Psoas muscle (tissue), 8 donors: ENCODE results near the gene FSTL4. TPM values are rescaled to one million over a fixed set of nuclear protein-coding genes. Genes with fewer than 3 reads are reported as not detected.

Experiments
- ATAC-seq, 4 donors: fragments of 200-7000 bp; cut with Tn5 transposase; one replicate each; pipeline ENCODE4 v1.9.1; 2020; ENCODE audit warnings: moderate library complexity in 3 of 4, mild to moderate bottlenecking in 2 of 4
- DNase-seq, 2 donors: peaks; one replicate each; pipeline ENCODE4 v3.0.0-alpha.2; 2020
- H3K27ac ChIP-seq: fragments of 200-600 bp; one replicate; pipeline ENCODE4 v1.8.0; 2022
- H3K27me3 ChIP-seq, 3 donors: fragments of 200-600 bp in 1 of 3; one replicate each; pipeline versions ENCODE4 v1.6.1 to v1.8.0; 2013 to 2022; ENCODE audit warnings: low read length in 2 of 3, mild to moderate bottlenecking in 2 of 3, moderate library complexity in 1 of 3; ENCODE audit not compliant: insufficient read depth in 3 of 3
- H3K36me3 ChIP-seq, 2 donors: fragments of 200-600 bp in 1 of 2; one replicate each; pipeline versions ENCODE4 v1.6.1 to v1.8.0; 2013 to 2022; ENCODE audit warnings: low read depth in 1 of 2, mild to moderate bottlenecking in 1 of 2, moderate library complexity in 1 of 2; ENCODE audit not compliant: insufficient read depth in 1 of 2
- H3K4me1 ChIP-seq: fragments of 200-600 bp; one replicate; pipeline ENCODE4 v1.8.0; 2022
- H3K4me3 ChIP-seq: fragments of 200-600 bp; one replicate; pipeline ENCODE4 v1.8.0; 2022; ENCODE audit warnings: mild to moderate bottlenecking
- H3K9me3 ChIP-seq: fragments of 200-600 bp; one replicate; pipeline ENCODE4 v1.8.0; 2022
- WGBS, 3 donors: extraction: QIAGEN DNeasy Blood & Tissue Kit; methylation state at CpG; one replicate each; pipeline versions ENCODE4 v1.1.6 to v1.1.7; 2013; 5-methylcytosine and 5-hydroxymethylcytosine counted together
- intact Hi-C, 2 donors: fragments of 100-400 bp; cut with DNase I; formaldehyde crosslinking; loops; one replicate each; pipeline versions ENCODE4 v1.11.0 to v1.14.2; 2022
- polyA plus RNA-seq, 3 donors: library from polyadenylated mRNA; stranded (reverse); fragments of 200-250 nt; gene quantifications; one replicate each; pipeline ENCODE4 v1.2.3, GENCODE V29; 2013
- total RNA-seq, 4 donors: library from RNA; stranded (reverse); fragmentation: NEBNext Ultra II Directional in 2 of 4; extraction: Animal tissue kit (Norgen Biotek cat#: 25700) in 2 of 4; gene quantifications; one replicate each; pipeline versions ENCODE4 v1.2.1 to v1.2.4, GENCODE V29; 2021 to 2023
- TF ChIP-seq, protein P1 (sequence below): fragments of 200-600 bp; IDR thresholded peaks from one replicate; pipeline ENCODE4 v1.8.0; 2022; ENCODE audit warnings: antibody characterized with exemption
- donor health status: healthy with polysubstance abuse.
- donor health status: DM: no; HTN: no; CAD: no; lungs with moderate emphysema.
- donor health status: Bipolar disorder and iron deficiency.
- donor health status: healthy.
- donor health status: DM: yes; HTN: yes; CAD: no.
- donor health status: DM: no; HTN: no; CAD: no.
- donor health status: DM: no; HTN: no; CAD: no.
- donor health status: DM: yes; HTN: yes; CAD: no.

Gene FSTL4
- total and polyA plus RNA-seq, 7 donors: 0.07 to 0.81 (median 0.24) TPM

DNA sequence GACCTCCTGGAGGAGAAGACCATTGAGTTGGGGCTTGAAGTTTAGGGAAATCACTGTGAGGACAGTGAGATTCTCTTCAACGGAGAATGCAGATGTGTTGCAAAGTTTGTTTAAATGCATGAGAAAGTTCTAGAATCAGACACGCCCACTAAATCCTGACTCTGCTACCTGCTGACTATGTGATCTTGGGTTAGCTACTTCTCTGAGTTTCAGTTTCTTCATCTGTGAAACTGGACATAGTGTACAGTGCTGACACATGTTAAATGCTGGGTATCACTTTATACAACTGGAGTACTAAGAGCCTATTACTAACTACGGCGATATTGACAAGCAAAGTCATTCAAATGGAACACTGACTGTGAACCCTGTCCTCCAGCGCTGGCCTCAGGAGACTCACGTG, 305.1 kb downstream of the FSTL4 start:
- Histone ChIP-seq H3K4me1 (no peaks in the 10 kb centered on the region), H3K4me3 (no peak overlapping the region), H3K27ac (no peak overlapping the region), H3K27me3 (peaks cover 0 to 1% (median 0%) of the 10 kb centered on the region in 3 donors), H3K36me3 (no peaks in the 10 kb centered on the region), H3K9me3 (no peaks in the 10 kb centered on the region)
- ATAC-seq: no peak
- WGBS, 3 donors: 88 to 95% (median 89%) methylated on average over 6 of the region's 6 CpGs
- intact Hi-C loops: no loop called here
- TF ChIP-seq, protein P1, sequence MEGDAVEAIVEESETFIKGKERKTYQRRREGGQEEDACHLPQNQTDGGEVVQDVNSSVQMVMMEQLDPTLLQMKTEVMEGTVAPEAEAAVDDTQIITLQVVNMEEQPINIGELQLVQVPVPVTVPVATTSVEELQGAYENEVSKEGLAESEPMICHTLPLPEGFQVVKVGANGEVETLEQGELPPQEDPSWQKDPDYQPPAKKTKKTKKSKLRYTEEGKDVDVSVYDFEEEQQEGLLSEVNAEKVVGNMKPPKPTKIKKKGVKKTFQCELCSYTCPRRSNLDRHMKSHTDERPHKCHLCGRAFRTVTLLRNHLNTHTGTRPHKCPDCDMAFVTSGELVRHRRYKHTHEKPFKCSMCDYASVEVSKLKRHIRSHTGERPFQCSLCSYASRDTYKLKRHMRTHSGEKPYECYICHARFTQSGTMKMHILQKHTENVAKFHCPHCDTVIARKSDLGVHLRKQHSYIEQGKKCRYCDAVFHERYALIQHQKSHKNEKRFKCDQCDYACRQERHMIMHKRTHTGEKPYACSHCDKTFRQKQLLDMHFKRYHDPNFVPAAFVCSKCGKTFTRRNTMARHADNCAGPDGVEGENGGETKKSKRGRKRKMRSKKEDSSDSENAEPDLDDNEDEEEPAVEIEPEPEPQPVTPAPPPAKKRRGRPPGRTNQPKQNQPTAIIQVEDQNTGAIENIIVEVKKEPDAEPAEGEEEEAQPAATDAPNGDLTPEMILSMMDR: no peak
- no peak for DNase-seq

GRCh38 chr5:133304707-133305216, 307.6 kb downstream of the FSTL4 start:
- TF ChIP-seq, protein P1: no peak
- no peak for ATAC-seq
- Histone ChIP-seq H3K4me1 (no peaks in the 10 kb centered on the region), H3K27me3 (peaks cover 0 to 2% (median 0%) of the 10 kb centered on the region in 3 donors), H3K27ac (no peak overlapping the region), H3K4me3 (no peak overlapping the region), H3K36me3 (no peaks in the 10 kb centered on the region), H3K9me3 (no peaks in the 10 kb centered on the region)
- WGBS, 3 donors: 78 to 95% (median 88%) methylated on average over 2 of the region's 2 CpGs
- DNase-seq: no peak
- intact Hi-C loops: no loop called here

GRCh38 chr5:133304178-133304577, 308.2 kb downstream of the FSTL4 start:
- ATAC-seq (no peak), DNase-seq (no peak)
- intact Hi-C loops: no loop called here
- no peak overlapping the region for H3K27ac ChIP-seq
- H3K27me3 ChIP-seq: peaks cover 0 to 2% (median 0%) of the 10 kb centered on the region in 3 donors
- H3K4me3 ChIP-seq: no peak overlapping the region
- no peaks in the 10 kb centered on the region for H3K4me1 ChIP-seq
- WGBS, 3 donors: 56 to 71% (median 70%) methylated on average over 2 of the region's 2 CpGs
- TF ChIP-seq, protein P1: no peak
- H3K9me3 ChIP-seq: no peaks in the 10 kb centered on the region
- no peaks in the 10 kb centered on the region for H3K36me3 ChIP-seq

- H3K9me3 ChIP-seq: no peaks in the 10 kb centered on the region
- ATAC-seq (no peak), DNase-seq (no peak)
- peaks cover 0 to 2% (median 0%) of the 10 kb centered on the region in 3 donors for H3K27me3 ChIP-seq
- TF ChIP-seq, protein P1: no peak
- no peak overlapping the region for H3K27ac ChIP-seq
- intact Hi-C loops: no loop called here
- no peaks in the 10 kb centered on the region for H3K4me1 ChIP-seq
- WGBS, 3 donors: 46 to 80% (median 74%) methylated on average over 2 of the region's 2 CpGs
- no peaks in the 10 kb centered on the region for H3K36me3 ChIP-seq
- no peak overlapping the region for H3K4me3 ChIP-seq
Measured at GRCh38 chr5:133303298-133303697, 309.0 kb downstream of the FSTL4 start.

- intact Hi-C loops: no loop called here
Measured at GRCh38 chr5:133299728-133300127, 312.6 kb downstream of the FSTL4 start.

More at GRCh38 chr5:133299728-133300127, 312.6 kb downstream of the FSTL4 start:
- ATAC-seq: no peak
- TF ChIP-seq, protein P1: no peak
- H3K9me3 ChIP-seq: no peaks in the 10 kb centered on the region
- no peak for DNase-seq
- H3K36me3 ChIP-seq: no peaks in the 10 kb centered on the region
- WGBS, 3 donors: 83 to 84% (median 84%) methylated on average over 3 of the region's 3 CpGs
- H3K27ac ChIP-seq: no peak overlapping the region
- no peak overlapping the region for H3K4me3 ChIP-seq
- peaks cover 0 to 2% (median 0%) of the 10 kb centered on the region in 3 donors for H3K27me3 ChIP-seq
- H3K4me1 ChIP-seq: no peaks in the 10 kb centered on the region
